HEK293T (cell line): ENCODE data around the gene EPHB2.

Experiments used
- ARNT ChIP-seq: fragments of 450-650 bp; IDR thresholded peaks from 2 replicates; pipeline ENCODE4 v1.6.1; 2017; ENCODE audit warnings: mild to moderate bottlenecking
- BHLHE40 ChIP-seq: fragments of 450-650 bp; IDR thresholded peaks from 2 replicates; pipeline ENCODE4 v1.6.1; 2016; ENCODE audit warnings: mild to moderate bottlenecking, moderate library complexity, borderline replicate concordance
- CTBP1 ChIP-seq: fragments of 450-650 bp; IDR thresholded peaks from 2 replicates; pipeline ENCODE4 v1.6.1; 2016; ENCODE audit warnings: borderline replicate concordance
- ELF4 ChIP-seq: fragments of 450-650 bp; IDR thresholded peaks from 2 replicates; pipeline ENCODE4 v1.6.1; 2017; ENCODE audit warnings: antibody characterized with exemption
- FOXA1 ChIP-seq: fragments of 450-650 bp; IDR thresholded peaks from 2 replicates; pipeline ENCODE4 v1.6.1; 2016; ENCODE audit warnings: mild to moderate bottlenecking
- FOXK2 ChIP-seq: fragments of 450-650 bp; IDR thresholded peaks from 2 replicates; pipeline ENCODE4 v1.6.1; 2016; ENCODE audit warnings: mild to moderate bottlenecking
- FOXM1 ChIP-seq: fragments of 450-650 bp; IDR thresholded peaks from 2 replicates; pipeline ENCODE4 v1.6.1; 2017; ENCODE audit warnings: mild to moderate bottlenecking, borderline replicate concordance
- L3MBTL2 ChIP-seq: fragments of 450-650 bp; conservative IDR thresholded peaks from 2 replicates; pipeline ENCODE4 v1.6.1; 2016; ENCODE audit warnings: mild to moderate bottlenecking
- LEF1 ChIP-seq: fragments of 450-650 bp; IDR thresholded peaks from 2 replicates; pipeline ENCODE4 v1.6.1; 2017; ENCODE audit warnings: mild to moderate bottlenecking, borderline replicate concordance
- NFRKB ChIP-seq: fragments of 450-650 bp; IDR thresholded peaks from 2 replicates; pipeline ENCODE4 v1.6.1; 2016; ENCODE audit warnings: mild to moderate bottlenecking, moderate library complexity
- SP1 ChIP-seq: fragments of 450-650 bp; IDR thresholded peaks from 2 replicates; pipeline ENCODE4 v1.6.1; 2017
- SUZ12 ChIP-seq: fragments of 450-650 bp; IDR thresholded peaks from 2 replicates; pipeline ENCODE4 v1.6.1; 2016; ENCODE audit warnings: mild to moderate bottlenecking
- TF ChIP-seq, protein P1 (sequence below): fragments of 450-650 bp; IDR thresholded peaks from 2 replicates; pipeline ENCODE4 v1.6.1; 2016

DNA sequence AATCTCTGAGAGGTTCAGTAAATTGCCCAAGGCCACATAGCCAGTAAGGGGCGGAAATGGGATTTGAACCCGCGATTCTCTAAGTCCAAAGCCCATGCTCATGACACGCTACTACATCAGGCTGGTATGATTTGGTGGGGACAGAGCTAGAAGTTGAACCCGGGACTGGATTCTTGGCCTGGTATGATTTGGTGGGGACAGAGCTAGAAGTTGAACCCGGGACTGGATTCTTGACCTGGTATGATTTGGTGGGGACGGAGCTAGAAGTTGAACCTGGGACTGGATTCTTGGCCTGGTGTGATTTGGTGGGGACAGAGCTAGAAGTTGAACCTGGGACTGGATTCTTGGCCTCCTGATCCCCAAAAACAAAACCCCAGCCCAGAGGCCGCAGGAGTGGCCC, 23.0 kb downstream of the EPHB2 start:
- TF ChIP-seq FOXM1 (no peak), SP1 (no peak), BHLHE40 (no peak), SUZ12 (no peak), ELF4 (no peak), NFRKB (no peak), L3MBTL2 (no peak), CTBP1 (no peak), FOXK2 (no peak), FOXA1 (no peak), LEF1 (no peak), ARNT (no peak)
- TF ChIP-seq, protein P1, sequence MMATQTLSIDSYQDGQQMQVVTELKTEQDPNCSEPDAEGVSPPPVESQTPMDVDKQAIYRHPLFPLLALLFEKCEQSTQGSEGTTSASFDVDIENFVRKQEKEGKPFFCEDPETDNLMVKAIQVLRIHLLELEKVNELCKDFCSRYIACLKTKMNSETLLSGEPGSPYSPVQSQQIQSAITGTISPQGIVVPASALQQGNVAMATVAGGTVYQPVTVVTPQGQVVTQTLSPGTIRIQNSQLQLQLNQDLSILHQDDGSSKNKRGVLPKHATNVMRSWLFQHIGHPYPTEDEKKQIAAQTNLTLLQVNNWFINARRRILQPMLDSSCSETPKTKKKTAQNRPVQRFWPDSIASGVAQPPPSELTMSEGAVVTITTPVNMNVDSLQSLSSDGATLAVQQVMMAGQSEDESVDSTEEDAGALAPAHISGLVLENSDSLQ: no peak
